Astrocyte (in vitro differentiated cells and primary cell): Measurements from ENCODE around the gene RTEL1.

Experiments
- CTCF ChIP-seq: IDR thresholded peaks from 2 replicates; pipeline ENCODE4 v1.5.1; 2011; ENCODE audit warnings: low read depth, mild to moderate bottlenecking, inconsistent platforms, low read length, moderate library complexity; ENCODE audit not compliant: insufficient read depth
- EZH2 ChIP-seq: IDR thresholded peaks from 2 replicates; pipeline ENCODE4 v1.6.1; 2012; ENCODE audit warnings: mild to moderate bottlenecking, low read length, inconsistent platforms; ENCODE audit not compliant: insufficient read depth

GRCh38 chr20:63744574-63745423, 86.7 kb downstream of the RTEL1 start:
- no peak for TF ChIP-seq EZH2
- no peak for TF ChIP-seq CTCF
